ENCODE data around the gene LOXL1.

- TF ChIP-seq CTCF (IDR thresholded peaks at IDR 0.05 in 4 of 5, conservative IDR thresholded peaks at IDR 0.05 in 1 of 5) = no peak
- no peak for TF ChIP-seq POLR2A (IDR thresholded peaks at IDR 0.05)
These were observed 26.1 kb downstream of the LOXL1 start for GRCh38 chr15:73952171-73952912.
